GM18861 (cell line): ENCODE data around the gene GOLGA7B.

ENCODE experiments used
- ATAC-seq: cut with Tn5 transposase; IDR thresholded peaks from one replicate; pipeline ENCODE4 v1.9.1; 2021; ENCODE audit not compliant: unreplicated experiment

GOLGA7B gene

GRCh38 chr10:97849687-97850402, at the start of gene GOLGA7B:
Gene GOLGA7B (plus strand): TSS chr10:97849843. CDS start chr10:97850304, 461 bp downstream.
- no peak for ATAC-seq

DNA sequence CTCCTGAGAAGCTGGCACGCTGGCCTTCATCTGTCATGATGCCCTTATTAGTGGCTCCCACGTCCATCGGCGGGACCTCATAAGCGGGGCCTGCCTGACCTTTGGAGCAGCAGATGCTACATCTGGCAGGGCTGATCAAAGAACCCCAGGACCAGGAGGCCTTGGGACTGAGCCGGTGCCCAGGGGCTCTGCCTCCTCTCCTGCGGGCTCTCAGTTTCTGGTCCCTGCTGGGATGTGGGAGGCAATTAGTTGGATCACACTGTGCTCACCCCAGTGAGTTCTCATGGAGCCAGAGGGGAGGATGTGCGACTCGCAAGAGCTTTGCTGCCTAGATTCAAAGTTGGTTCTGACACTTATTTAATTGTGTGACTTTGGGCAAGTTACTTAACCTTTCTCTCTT, 49.2 kb upstream of the GOLGA7B start:
- no peak for ATAC-seq

- no peak for ATAC-seq
Measured at GRCh38 chr10:97801422-97801821, 48.2 kb upstream of the GOLGA7B start.

DNA sequence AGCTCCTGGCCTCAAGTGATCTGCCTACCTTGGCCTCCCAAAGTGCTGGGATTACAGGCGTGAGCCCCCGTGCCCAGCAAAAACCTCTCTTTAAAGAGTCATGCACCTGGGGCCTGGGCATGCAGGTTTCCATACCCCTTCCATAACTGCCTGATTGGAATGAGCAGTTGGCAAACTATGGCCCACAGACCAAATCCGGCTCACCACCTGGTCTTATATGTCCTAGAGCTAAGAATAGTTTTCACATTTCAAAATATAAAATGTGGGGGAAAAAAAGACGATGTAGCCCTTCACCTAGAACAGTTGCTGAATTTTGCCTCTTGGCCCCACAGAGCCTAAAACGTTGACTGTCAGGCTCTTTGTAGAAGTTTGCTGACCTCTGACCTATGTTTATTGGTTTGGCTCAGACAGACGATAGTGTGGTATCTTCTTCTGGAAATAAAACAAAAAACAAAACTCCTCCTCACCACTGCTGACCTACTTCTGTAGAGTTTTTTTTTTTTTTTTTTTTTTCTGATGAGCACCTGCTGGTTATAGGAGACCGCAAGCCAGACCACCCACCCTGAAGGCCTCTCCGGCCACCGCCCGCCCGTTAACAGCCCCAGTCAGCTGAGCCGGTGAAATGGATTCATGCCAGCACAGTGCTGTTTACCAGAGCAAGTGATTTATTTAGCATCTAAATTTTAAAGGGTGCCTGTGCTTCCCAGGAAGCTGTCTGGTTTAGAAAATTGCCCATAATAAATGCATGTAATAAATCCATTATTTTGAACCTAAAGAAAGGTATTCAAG, 44.4 kb upstream of the GOLGA7B start:
- no peak for ATAC-seq

GRCh38 chr10:97805949-97806348, 43.7 kb upstream of the GOLGA7B start:
- ATAC-seq: no peak

GRCh38 chr10:97810446-97810845, 39.2 kb upstream of the GOLGA7B start:
- ATAC-seq: no peak

DNA sequence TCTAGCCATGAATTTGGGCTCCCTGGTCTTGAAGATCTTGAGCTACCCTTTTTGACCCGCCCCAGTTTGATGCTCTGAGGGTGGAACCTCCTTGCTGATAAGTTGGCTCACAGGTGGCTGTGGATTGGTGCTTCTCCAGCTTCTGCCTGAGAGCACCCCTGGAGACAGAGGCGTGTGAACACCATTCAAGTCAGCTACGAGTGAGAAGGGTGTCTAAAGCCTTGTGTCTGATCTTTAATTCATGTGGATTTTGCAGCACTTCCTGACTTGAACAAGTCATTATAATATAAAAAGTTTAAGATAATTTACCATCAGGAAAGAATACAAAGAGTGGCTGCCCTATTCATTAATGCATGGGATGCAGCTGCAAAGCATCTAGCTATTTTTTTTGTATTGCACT, 37.7 kb upstream of the GOLGA7B start:
- ATAC-seq: no peak

DNA sequence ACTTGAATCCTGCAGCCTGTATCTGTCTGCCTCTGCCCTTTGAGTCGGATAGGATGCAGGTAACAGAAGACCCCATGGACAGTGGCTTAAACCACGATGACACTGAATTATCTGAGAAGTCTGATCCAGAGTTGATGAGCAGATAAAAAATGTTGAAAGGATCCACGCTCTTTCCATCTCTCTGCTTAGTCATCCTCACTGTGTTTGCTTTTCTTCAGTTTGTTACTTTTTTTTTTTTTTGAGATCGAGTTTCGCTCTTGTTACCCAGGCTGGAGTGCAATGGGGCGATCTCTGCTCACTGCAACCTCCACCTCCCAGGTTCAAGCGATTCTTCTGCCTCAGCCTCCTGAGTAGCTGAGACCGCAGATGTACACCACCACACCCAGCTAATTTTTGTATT, 36.9 kb upstream of the GOLGA7B start:
- no peak for ATAC-seq

- no peak for ATAC-seq
Measured at GRCh38 chr10:97813311-97813710, 36.3 kb upstream of the GOLGA7B start.

DNA sequence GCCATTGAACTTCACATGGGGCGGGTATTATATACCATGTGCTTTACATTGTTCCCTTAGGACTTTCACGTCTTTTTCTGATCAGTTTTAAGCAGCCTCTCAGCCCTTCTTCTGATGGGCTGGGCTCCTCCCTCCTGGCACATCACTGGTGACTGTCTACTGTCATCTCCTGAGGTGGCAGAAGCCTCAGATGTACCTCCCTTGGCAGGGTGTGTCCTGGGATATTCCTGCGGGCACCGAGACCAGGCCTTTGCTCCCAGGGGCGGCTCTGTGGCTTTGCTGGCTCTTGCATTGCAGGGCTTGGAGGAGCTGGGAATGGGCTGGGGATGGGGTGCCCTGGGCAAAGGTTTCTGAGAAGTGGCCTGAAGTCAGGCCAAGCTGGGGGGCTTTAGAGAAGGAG, 34.6 kb upstream of the GOLGA7B start:
- ATAC-seq: no peak

DNA sequence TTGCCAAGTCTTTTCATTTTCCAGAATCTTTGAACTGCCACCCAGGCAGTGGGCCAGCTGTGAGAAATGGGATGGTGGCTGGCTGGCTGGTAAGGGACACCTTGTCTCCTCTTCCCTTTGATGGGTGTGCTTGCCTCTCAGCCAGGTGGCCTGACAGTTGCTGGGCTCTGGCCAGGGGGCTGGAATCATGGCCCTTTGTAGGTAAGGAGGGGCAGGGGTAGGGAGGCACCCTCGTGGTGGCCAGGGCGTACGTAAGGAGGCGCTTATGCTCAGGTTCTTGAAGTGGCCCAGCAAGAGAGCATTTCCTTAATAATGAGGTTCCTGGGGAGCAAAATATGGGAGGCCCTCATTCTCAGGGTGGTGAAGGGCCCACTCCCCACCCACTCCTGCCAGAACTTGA, 33.0 kb upstream of the GOLGA7B start:
- no peak for ATAC-seq

- ATAC-seq: no peak
Measured at GRCh38 chr10:97818572-97818971, 31.1 kb upstream of the GOLGA7B start.

GRCh38 chr10:97820096-97820704, 29.4 kb upstream of the GOLGA7B start:
- ATAC-seq: no peak

- ATAC-seq: no peak
Measured at GRCh38 chr10:97821308-97822038, 28.2 kb upstream of the GOLGA7B start.

GRCh38 chr10:97822261-97822687, 27.4 kb upstream of the GOLGA7B start:
- no peak for ATAC-seq

GRCh38 chr10:97823734-97824133, 25.9 kb upstream of the GOLGA7B start:
- ATAC-seq: no peak

DNA sequence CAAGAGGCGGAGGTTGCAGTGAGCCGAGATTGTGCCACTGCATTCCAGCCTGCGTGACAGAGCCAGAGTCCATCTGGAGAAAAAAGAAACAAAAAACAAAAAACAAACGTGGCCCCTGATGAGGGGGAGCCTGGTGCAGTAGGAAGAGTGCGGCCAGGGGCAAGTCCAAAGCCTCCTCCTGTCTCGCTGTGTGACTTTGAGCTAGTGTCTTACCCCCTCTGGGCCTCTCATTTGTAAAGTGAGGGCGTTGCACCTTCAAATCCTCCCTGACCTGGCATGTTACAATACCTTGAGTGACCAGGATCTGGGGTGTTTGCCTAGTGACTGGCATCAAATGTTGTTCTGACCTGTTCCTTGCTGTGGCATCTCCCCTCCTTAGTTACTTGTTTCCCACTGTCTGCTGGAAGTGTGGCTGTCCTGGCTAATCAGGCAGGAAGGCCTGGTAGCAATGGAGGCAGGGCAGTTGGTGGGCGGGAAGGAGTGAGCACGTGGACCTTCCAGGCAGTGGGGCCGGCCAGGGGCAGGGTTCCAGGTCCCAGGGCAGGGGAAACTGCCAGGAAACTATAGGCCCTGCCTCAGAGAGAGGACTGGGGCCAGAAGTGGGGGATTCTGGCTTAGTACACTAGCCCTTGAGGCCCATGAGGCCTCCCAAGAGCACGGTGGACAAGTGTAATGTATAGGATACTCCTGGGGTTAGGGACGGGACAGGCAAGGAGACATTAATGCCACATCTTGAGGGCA, 24.5 kb upstream of the GOLGA7B start:
- ATAC-seq: no peak

DNA sequence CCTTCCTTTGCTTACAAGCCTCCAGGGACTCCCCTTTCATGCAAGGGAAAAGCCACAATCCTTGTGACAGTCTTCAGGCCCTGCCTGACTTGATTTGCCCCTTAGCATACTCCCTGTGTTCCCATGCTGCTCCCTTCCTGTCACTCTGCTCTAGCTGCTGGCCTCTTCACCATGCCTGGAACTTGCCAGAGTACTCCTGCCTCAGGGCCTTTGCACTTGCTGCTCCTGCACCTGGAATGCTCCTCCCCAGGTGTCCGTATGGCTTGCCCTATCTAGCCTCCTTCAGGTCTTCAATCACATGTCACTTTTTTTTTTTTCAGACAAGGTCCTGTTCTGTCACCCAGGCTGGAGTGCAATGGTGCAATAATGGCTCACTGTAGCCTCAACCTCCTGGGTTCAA, 22.8 kb upstream of the GOLGA7B start:
- no peak for ATAC-seq

GRCh38 chr10:97827702-97828291, 21.8 kb upstream of the GOLGA7B start:
- no peak for ATAC-seq

- ATAC-seq: no peak
Measured at GRCh38 chr10:97828721-97829120, 20.9 kb upstream of the GOLGA7B start.
